HCT116 (cell line): ENCODE results near the gene PIP4K2B. TPM values are rescaled to one million over a fixed set of nuclear protein-coding genes. Genes with fewer than 3 reads are reported as not detected.

Experiments used
- ATAC-seq: fragments of 200-7000 bp; cut with Tn5 transposase; 2 replicates; pipeline ENCODE4 v1.9.1; 2020; ENCODE audit warnings: mild to moderate bottlenecking, moderate library complexity
- BruUV-seq: library from RNA; stranded (reverse); fragments of 400-500 nt; replicated peaks from 2 replicates; lab custom pipeline; 2021; lab: Mats Ljungman, UMichigan
- CTCF ChIA-PET: fragments of 300-600 bp; sonication (Branson Sonifier 250); formaldehyde crosslinking; loops from one replicate; lab custom pipeline; 2021; ENCODE audit warnings: antibody characterized with exemption; lab: Charles Lee
- POLR2A ChIA-PET: fragments of 300-600, 350-600 bp; sonication (Branson Sonifier 250); formaldehyde crosslinking; loops from one replicate; lab custom pipeline; 2021; ENCODE audit warnings: antibody characterized with exemption; lab: Charles Lee
- RAD21 ChIA-PET, 2 experiments: fragments of 300-600 bp; sonication (Branson Sonifier 250); formaldehyde crosslinking; loops; one replicate each; lab custom pipeline; 2023; ENCODE audit warnings: low total read pairs in 2 of 2; ENCODE audit not compliant: uncharacterized antibody in 2 of 2, unreplicated experiment in 2 of 2, low non-redundant PET in 1 of 2; lab: Charles Lee
- DNase-seq: peaks from one replicate; pipeline ENCODE4 v3.0.0-alpha.2; 2010; ENCODE audit warnings: low read depth, low spot score
- H2AFZ ChIP-seq: fragments of 200-600 bp; shearing (Covaris generic), sonication (generic); 2 replicates; pipeline ENCODE4 v1.6.1; 2017; ENCODE audit warnings: low read depth, mixed run types, mixed read lengths, antibody characterized with exemption, low read length; ENCODE audit not compliant: poor library complexity, severe bottlenecking
- H3K27ac ChIP-seq: 2 replicates; pipeline ENCODE4 v1.5.1; 2012; ENCODE audit warnings: low read depth, low read length
- H3K27me3 ChIP-seq: fragments of 200-600 bp; sonication (generic); 2 replicates; pipeline ENCODE4 v1.6.1; 2016; ENCODE audit warnings: mixed run types, low read length, mixed read lengths; ENCODE audit not compliant: insufficient read depth
- H3K36me3 ChIP-seq, 2 experiments: fragments of 200-500 bp in 1 of 2; fragments of 200-600 bp in 1 of 2; sonication (Bioruptor generic) in 1 of 2; sonication (generic) in 1 of 2; 2 replicates each; pipeline versions ENCODE4 v1.5.1 to v1.6.1; 2014 to 2016; ENCODE audit warnings: low read length in 2 of 2, inconsistent platforms in 1 of 2, mixed read lengths in 1 of 2, mixed run types in 1 of 2; ENCODE audit not compliant: insufficient read depth in 2 of 2, control insufficient read depth in 1 of 2
- H3K4me1 ChIP-seq, 2 experiments: fragments of 200-600 bp in 1 of 2; sonication (generic) in 1 of 2; 2 replicates each; pipeline versions ENCODE4 v1.5.1 to v1.6.1; 2012 to 2017; ENCODE audit warnings: low read length in 2 of 2, inconsistent platforms in 1 of 2, mild to moderate bottlenecking in 1 of 2, mixed read lengths in 1 of 2, mixed run types in 1 of 2, moderate library complexity in 1 of 2; ENCODE audit not compliant: insufficient read depth in 2 of 2, control insufficient read depth in 1 of 2
- H3K4me2 ChIP-seq: fragments of 200-600 bp; sonication (generic); 2 replicates; pipeline ENCODE4 v1.6.1; 2017; ENCODE audit warnings: mixed run types, low read length, mixed read lengths
- H3K4me3 ChIP-seq, 2 experiments: fragments of 200-600 bp in 1 of 2; sonication (generic) in 1 of 2; replicated peaks in 1 of 2; 2 replicates each; pipeline ENCODE4 v1.5.1; 2011 to 2016; ENCODE audit warnings: low read length in 2 of 2, control low read depth in 1 of 2, low read depth in 1 of 2, mild to moderate bottlenecking in 1 of 2, mixed read lengths in 1 of 2, mixed run types in 1 of 2
- H3K79me2 ChIP-seq: fragments of 200-600 bp; sonication (generic); 2 replicates; pipeline ENCODE4 v1.6.1; 2017; ENCODE audit warnings: mild to moderate bottlenecking, mixed run types, low read length, moderate library complexity, mixed read lengths; ENCODE audit not compliant: insufficient read depth
- H3K9ac ChIP-seq: fragments of 200-600 bp; sonication (generic); 2 replicates; pipeline ENCODE4 v1.6.1; 2016; ENCODE audit warnings: low read length, mixed read lengths
- H3K9me2 ChIP-seq: fragments of 200-600 bp; sonication (generic), shearing (Covaris generic); 2 replicates; pipeline ENCODE4 v1.6.1; 2017; ENCODE audit warnings: mixed run types, mild to moderate bottlenecking, moderate library complexity; ENCODE audit not compliant: insufficient read depth
- H3K9me3 ChIP-seq, 2 experiments: fragments of 200-500 bp in 1 of 2; fragments of 200-600 bp in 1 of 2; sonication (Bioruptor generic) in 1 of 2; sonication (generic) in 1 of 2; 2 replicates each; pipeline ENCODE4 v1.6.1; 2014 to 2017; ENCODE audit warnings: low read length in 2 of 2, mixed read lengths in 2 of 2, inconsistent platforms in 1 of 2, low read depth in 1 of 2, mild to moderate bottlenecking in 1 of 2, mixed run types in 1 of 2, moderate library complexity in 1 of 2; ENCODE audit not compliant: control insufficient read depth in 1 of 2, insufficient read depth in 1 of 2
- H4K20me1 ChIP-seq: fragments of 200-600 bp; sonication (generic), shearing (Covaris generic); 2 replicates; pipeline ENCODE4 v1.6.1; 2017; ENCODE audit warnings: mixed run types, mild to moderate bottlenecking, moderate library complexity; ENCODE audit not compliant: insufficient read depth
- CTCF ChIP-seq, 3 experiments: fragments of 200-600 bp in 1 of 3; sonication (generic) in 1 of 3; IDR thresholded peaks in 2 of 3; conservative IDR thresholded peaks in 1 of 3; 2 replicates each; pipeline ENCODE4 v1.5.1; 2012 to 2017; ENCODE audit warnings: low read depth in 2 of 3, low read length in 2 of 3, antibody characterized with exemption in 1 of 3, borderline replicate concordance in 1 of 3, control low read depth in 1 of 3, mild to moderate bottlenecking in 1 of 3, mixed read lengths in 1 of 3, mixed run types in 1 of 3, moderate library complexity in 1 of 3; ENCODE audit not compliant: insufficient read depth in 1 of 3
- POLR2AphosphoS5 ChIP-seq: IDR thresholded peaks from 2 replicates; pipeline ENCODE4 v1.6.1; 2011; ENCODE audit warnings: mild to moderate bottlenecking, low read depth, low read length, moderate library complexity
- intact Hi-C: fragments of 100-400 bp; cut with micrococcal nuclease; formaldehyde crosslinking; loops from 2 replicates; pipeline ENCODE4 v1.10.0; 2022
- total RNA-seq: library from RNA; stranded (reverse); gene quantifications from one replicate; pipeline ENCODE4 v1.2.1, GENCODE V29; 2021; ENCODE audit not compliant: unreplicated experiment

PIP4K2B gene
- total RNA-seq, 1 experiment from 2014 or later, result 40.3 TPM

DNA sequence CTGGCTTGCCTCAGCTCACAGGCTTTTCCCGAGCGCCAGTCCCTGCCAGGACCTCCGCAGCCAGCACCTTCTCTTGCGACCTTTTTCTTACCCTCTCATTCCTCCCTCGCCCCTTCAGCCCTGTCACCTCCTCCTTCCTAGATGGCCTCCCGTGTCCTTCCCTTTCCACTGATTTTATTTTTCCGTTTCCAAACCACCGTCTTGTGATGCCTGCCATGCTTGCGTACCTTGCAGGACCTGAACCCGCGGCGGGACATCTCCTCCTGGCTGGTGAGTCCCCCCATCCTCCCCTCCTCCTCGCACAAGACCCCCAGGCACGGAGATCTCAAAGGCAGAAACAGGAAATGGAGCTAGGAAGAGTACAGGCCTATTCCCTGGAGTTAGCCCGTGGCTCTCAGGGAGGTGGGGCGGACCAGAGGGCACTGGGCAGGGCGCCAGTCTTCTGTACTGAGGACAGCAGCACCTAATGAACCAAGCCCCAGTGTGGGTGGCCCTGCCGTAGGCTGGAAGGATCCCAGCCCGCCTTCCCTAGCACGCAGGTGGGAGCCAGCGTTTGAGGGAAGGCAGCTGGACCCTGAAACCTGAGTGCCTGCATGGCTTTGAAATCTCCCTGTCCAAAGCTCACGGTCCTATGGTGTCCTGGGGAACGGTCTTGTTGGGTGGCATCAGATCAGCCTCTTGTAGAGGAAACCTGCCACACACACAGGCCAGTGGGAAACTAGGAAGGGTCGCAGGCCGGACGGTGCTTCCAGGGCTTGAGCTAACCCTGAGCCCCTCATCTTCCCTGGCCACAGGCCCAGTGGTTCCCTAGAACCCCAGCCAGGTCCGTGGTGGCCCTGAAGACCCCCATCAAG, 68.6 kb downstream of the PIP4K2B start:
- Histone ChIP-seq H3K4me2 (peak overlapping the region; percentile 90), H3K9ac (peak overlapping the region; percentile 88), H2AFZ (no peak overlapping the region), H3K9me2 (no peaks in the 10 kb centered on the region), H3K79me2 (peaks cover 37% of the 10 kb centered on the region), H3K36me3 (peaks cover 5 to 26% of the 10 kb centered on the region in 2 experiments), H3K9me3 (no peaks in the 10 kb centered on the region), H3K4me1 (peaks cover 11 to 39% of the 10 kb centered on the region in 2 experiments; a peak in 3 of 4 replicates), H3K4me3 (peak overlapping the region; percentile 91 to 95), H4K20me1 (no peaks in the 10 kb centered on the region), H3K27me3 (no peaks in the 10 kb centered on the region), H3K27ac (peak overlapping the region; percentile 96)
- RAD21 ChIA-PET, result no interaction called here
- DNase-seq, result no peak
- CTCF ChIA-PET, result interaction anchor here (0.9 to 1.6 kb wide), 4 partner anchors 12 to 54 kb away, joined by 3 to 4 read pairs (median 4); partner anchors contain the start of gene PSMB3
- POLR2A ChIA-PET, result interaction anchor here (1.1 kb wide), 1 partner anchor 12 kb away, joined by 3 read pairs; no protein-coding TSS in a partner anchor
- ATAC-seq, result peak; percentile 39
- TF ChIP-seq POLR2AphosphoS5 (0 out of 2 replicates have a peak, but pooled peaks have one; percentile 17), CTCF (IDR thresholded peaks at IDR 0.05 in 2 of 3, conservative IDR thresholded peaks at IDR 0.05 in 1 of 3; ENCODE audit: borderline replicate concordance in 1 of 3, insufficient read depth in 1 of 3, low read depth in 2 of 3, low read length in 2 of 3) (no peak)
- intact Hi-C loops, result loop anchor here (10.0 kb wide), 1 partner anchor 424 kb away; the partner anchor contains the start of gene PLXDC1
- TSS peak; percentile 34 for BruUV-seq
